ENCODE measurements around the gene FAM174C.

The FAM174C gene

GRCh38 chr19:1229924-1230782, 45.2 kb upstream of the FAM174C start:
- TF ChIP-seq CTCF (conservative IDR thresholded peaks at IDR 0.05): no peak
- H3K27ac ChIP-seq: no peak overlapping the region

GRCh38 chr19:1230783-1231489, 44.4 kb upstream of the FAM174C start:
- no peak for TF ChIP-seq CTCF (conservative IDR thresholded peaks at IDR 0.05)
- H3K27ac ChIP-seq: no peak overlapping the region

GRCh38 chr19:1231729-1232637, 43.3 kb upstream of the FAM174C start:
- no peak for TF ChIP-seq CTCF (conservative IDR thresholded peaks at IDR 0.05)

GRCh38 chr19:1232652-1233072, 42.7 kb upstream of the FAM174C start:
- TF ChIP-seq CTCF (conservative IDR thresholded peaks at IDR 0.05): no peak
- no peak overlapping the region; the same call in 1 of the 2 replicates for H3K27ac ChIP-seq

More at GRCh38 chr19:1231729-1232637, 43.3 kb upstream of the FAM174C start:
- no peak overlapping the region; the same call in 1 of the 2 replicates for H3K27ac ChIP-seq

- TF ChIP-seq CTCF (conservative IDR thresholded peaks at IDR 0.05): no peak
- no peak overlapping the region; the same call in 1 of the 2 replicates for H3K27ac ChIP-seq
Measured at GRCh38 chr19:1233115-1233667, 42.1 kb upstream of the FAM174C start.

- no peak overlapping the region for H3K27ac ChIP-seq
- no peak for TF ChIP-seq CTCF (conservative IDR thresholded peaks at IDR 0.05)
Measured at GRCh38 chr19:1234051-1234954, 41.0 kb upstream of the FAM174C start.
